ENCODE data around the gene ACTR1B.
A peak's percentile ranks its signal among the peaks of the same experiment; 100 is the strongest.

The ACTR1B gene

GRCh38 chr2:97663626-97663961 is 250 bp downstream of the ACTR1B start:
- Mint-ChIP-seq H3K4me1 (peaks cover 38% of the 10 kb centered on the region), H3K27me3 (ENCODE audit: low read depth, poor library complexity) (no peaks in the 10 kb centered on the region), H3K27ac (no peak overlapping the region), H3K36me3 (ENCODE audit: low read depth) (peaks cover 13% of the 10 kb centered on the region), H3K4me3 (peak overlapping the region; percentile 93), H3K9me3 (no peaks in the 10 kb centered on the region)
- no peak for TF ChIP-seq CTCF (IDR thresholded peaks at IDR 0.05)
- no peak for DNase-seq

- peak overlapping the region; percentile 93 for H3K4me3 Mint-ChIP-seq
- TF ChIP-seq CTCF (IDR thresholded peaks at IDR 0.05): no peak
- H3K27me3 Mint-ChIP-seq (ENCODE audit: low read depth, poor library complexity): no peaks in the 10 kb centered on the region
- H3K36me3 Mint-ChIP-seq (ENCODE audit: low read depth): peaks cover 18% of the 10 kb centered on the region
- DNase-seq: peak; percentile 76
- no peaks in the 10 kb centered on the region for H3K9me3 Mint-ChIP-seq
- H3K27ac Mint-ChIP-seq: peak overlapping the region; percentile 98
- H3K4me1 Mint-ChIP-seq: peaks cover 38% of the 10 kb centered on the region
Observed at GRCh38 chr2:97662895-97663625, 784 bp downstream of the ACTR1B start.

- peaks cover 38% of the 10 kb centered on the region for H3K4me1 Mint-ChIP-seq
- no peak for DNase-seq
- H3K4me3 Mint-ChIP-seq: peak overlapping the region; percentile 93
- no peak for TF ChIP-seq CTCF (IDR thresholded peaks at IDR 0.05)
- peaks cover 19% of the 10 kb centered on the region for H3K36me3 Mint-ChIP-seq (ENCODE audit: low read depth)
- no peaks in the 10 kb centered on the region for H3K9me3 Mint-ChIP-seq
- H3K27me3 Mint-ChIP-seq (ENCODE audit: low read depth, poor library complexity): no peaks in the 10 kb centered on the region
- peak overlapping the region; percentile 98 for H3K27ac Mint-ChIP-seq
Observed at GRCh38 chr2:97662386-97662894, 1.4 kb downstream of the ACTR1B start.

- Mint-ChIP-seq H3K4me3 (peak overlapping the region; percentile 93), H3K36me3 (ENCODE audit: low read depth) (peaks cover 20% of the 10 kb centered on the region), H3K27ac (no peak overlapping the region), H3K27me3 (ENCODE audit: low read depth, poor library complexity) (no peaks in the 10 kb centered on the region), H3K4me1 (peaks cover 37% of the 10 kb centered on the region), H3K9me3 (no peaks in the 10 kb centered on the region)
- DNase-seq: no peak
- TF ChIP-seq CTCF (IDR thresholded peaks at IDR 0.05): no peak
Observed at GRCh38 chr2:97661927-97662326, 1.9 kb downstream of the ACTR1B start.

GRCh38 chr2:97660775-97661389 is 3.0 kb downstream of the ACTR1B start:
- Mint-ChIP-seq H3K4me3 (no peak overlapping the region), H3K27ac (peak overlapping the region; percentile 66)

More at GRCh38 chr2:97660775-97661389, 3.0 kb downstream of the ACTR1B start:
- no peak for DNase-seq
- no peaks in the 10 kb centered on the region for H3K9me3 Mint-ChIP-seq
- no peak for TF ChIP-seq CTCF (IDR thresholded peaks at IDR 0.05)
- no peaks in the 10 kb centered on the region for H3K27me3 Mint-ChIP-seq (ENCODE audit: low read depth, poor library complexity)
- peaks cover 33% of the 10 kb centered on the region for H3K4me1 Mint-ChIP-seq
- peaks cover 21% of the 10 kb centered on the region for H3K36me3 Mint-ChIP-seq (ENCODE audit: low read depth)

All from nephron progenitor cell (in vitro differentiated cells).